Activated T-cell treated with anti-CD3 and anti-CD28 coated beads, Interleukin-2, amount 50 U/mL, for 4 hours (primary cell): ENCODE measurements around the gene PARN. TPM values are rescaled to one million over a fixed set of nuclear protein-coding genes. Genes with fewer than 3 reads are reported as not detected.
"Not testable (repeated sequence)": the region's sequence is repeated elsewhere in the genome, so short reads cannot be mapped to it uniquely, and the experiment has no call there.

Experiments
- ATAC-seq, 2 donors: fragments of 200-7000 bp; cut with Tn5 transposase; one replicate each; pipeline ENCODE4 v1.10.0; 2021
- DNase-seq: peaks from one replicate; pipeline ENCODE4 v3.0.0-alpha.2; 2020
- H3K27me3 Mint-ChIP-seq: one replicate; pipeline ENCODE4 v1.8.0; 2021; ENCODE audit warnings: low read depth, mixed read lengths
- H3K36me3 Mint-ChIP-seq: one replicate; pipeline ENCODE4 v1.8.0; 2022; ENCODE audit warnings: mixed read lengths; ENCODE audit not compliant: insufficient read depth
- H3K4me1 Mint-ChIP-seq: one replicate; pipeline ENCODE4 v1.8.0; 2021; ENCODE audit warnings: low read depth, mixed read lengths
- H3K4me3 Mint-ChIP-seq: one replicate; pipeline ENCODE4 v1.8.0; 2021; ENCODE audit warnings: mild to moderate bottlenecking, moderate library complexity, mixed read lengths
- H3K9me3 Mint-ChIP-seq: one replicate; pipeline ENCODE4 v1.8.0; 2021; ENCODE audit warnings: mixed read lengths
- total RNA-seq, 3 donors: library from RNA; stranded (reverse); gene quantifications; one replicate each; pipeline ENCODE4 v1.2.1, GENCODE V29; 2021

Gene PARN
- total RNA-seq, 3 donors from 2014 or later = 45.0 to 52.8 (median 47.3) TPM

GRCh38 chr16:14405611-14406537 is 224.2 kb downstream of the PARN start:
- DNase-seq = no peak
- Mint-ChIP-seq H3K4me1 (no peaks in the 10 kb centered on the region), H3K36me3 (no peaks in the 10 kb centered on the region)

GRCh38 chr16:14403001-14403389 is 227.1 kb downstream of the PARN start:
- not testable (repeated sequence) for H3K36me3 Mint-ChIP-seq, H3K4me3 Mint-ChIP-seq, H3K9me3 Mint-ChIP-seq, H3K27me3 Mint-ChIP-seq, H3K4me1 Mint-ChIP-seq, ATAC-seq, DNase-seq

More at GRCh38 chr16:14405611-14406537, 224.2 kb downstream of the PARN start:
- Mint-ChIP-seq H3K4me3 (no peak overlapping the region), H3K27me3 (no peaks in the 10 kb centered on the region), H3K9me3 (no peaks in the 10 kb centered on the region)
- ATAC-seq = peak; percentile 43 to 46

GRCh38 chr16:14402114-14403000 is 227.7 kb downstream of the PARN start:
- DNase-seq, H3K9me3 Mint-ChIP-seq, H3K4me3 Mint-ChIP-seq, H3K4me1 Mint-ChIP-seq, ATAC-seq, H3K36me3 Mint-ChIP-seq, H3K27me3 Mint-ChIP-seq: not testable (repeated sequence)

GRCh38 chr16:14401711-14402061 is 228.4 kb downstream of the PARN start:
- ATAC-seq, H3K4me1 Mint-ChIP-seq, H3K4me3 Mint-ChIP-seq, H3K9me3 Mint-ChIP-seq, DNase-seq, H3K36me3 Mint-ChIP-seq, H3K27me3 Mint-ChIP-seq: not testable (repeated sequence)

- not testable (repeated sequence) for ATAC-seq, H3K4me3 Mint-ChIP-seq, H3K27me3 Mint-ChIP-seq, H3K4me1 Mint-ChIP-seq, DNase-seq, H3K36me3 Mint-ChIP-seq, H3K9me3 Mint-ChIP-seq
Observed at GRCh38 chr16:14400978-14401710, 228.9 kb downstream of the PARN start.

- ATAC-seq = no peak
- peaks cover 2% of the 10 kb centered on the region for H3K27me3 Mint-ChIP-seq
- H3K4me1 Mint-ChIP-seq = no peaks in the 10 kb centered on the region
- H3K9me3 Mint-ChIP-seq = no peaks in the 10 kb centered on the region
- no peaks in the 10 kb centered on the region for H3K36me3 Mint-ChIP-seq
- H3K4me3 Mint-ChIP-seq = no peak overlapping the region
- DNase-seq = no peak
Observed at GRCh38 chr16:14400285-14400977, 229.6 kb downstream of the PARN start.

- Mint-ChIP-seq H3K4me1 (no peaks in the 10 kb centered on the region), H3K36me3 (no peaks in the 10 kb centered on the region), H3K27me3 (peaks cover 2% of the 10 kb centered on the region), H3K9me3 (no peaks in the 10 kb centered on the region), H3K4me3 (no peak overlapping the region)
- DNase-seq = no peak
- no peak for ATAC-seq
Observed at GRCh38 chr16:14399378-14400284, 230.4 kb downstream of the PARN start.

GRCh38 chr16:14398014-14398717 is 231.9 kb downstream of the PARN start:
- Mint-ChIP-seq H3K4me1 (no peaks in the 10 kb centered on the region), H3K9me3 (no peaks in the 10 kb centered on the region), H3K4me3 (no peak overlapping the region), H3K27me3 (peaks cover 2% of the 10 kb centered on the region), H3K36me3 (no peaks in the 10 kb centered on the region)
- no peak for DNase-seq
- no peak for ATAC-seq

- H3K9me3 Mint-ChIP-seq, ATAC-seq, H3K36me3 Mint-ChIP-seq, H3K4me1 Mint-ChIP-seq, H3K27me3 Mint-ChIP-seq, H3K4me3 Mint-ChIP-seq, DNase-seq: not testable (repeated sequence)
Observed at GRCh38 chr16:14395710-14396304, 234.3 kb downstream of the PARN start.

GRCh38 chr16:14394834-14395233 is 235.2 kb downstream of the PARN start:
- H3K4me3 Mint-ChIP-seq = no peak overlapping the region
- ATAC-seq (no peak), DNase-seq (no peak)
- H3K36me3 Mint-ChIP-seq = no peaks in the 10 kb centered on the region
- H3K4me1 Mint-ChIP-seq = no peaks in the 10 kb centered on the region
- no peaks in the 10 kb centered on the region for H3K9me3 Mint-ChIP-seq
- H3K27me3 Mint-ChIP-seq = peaks cover under 1% of the 10 kb centered on the region

- Mint-ChIP-seq H3K4me1 (no peaks in the 10 kb centered on the region), H3K36me3 (no peaks in the 10 kb centered on the region), H3K27me3 (no peaks in the 10 kb centered on the region), H3K9me3 (no peaks in the 10 kb centered on the region), H3K4me3 (no peak overlapping the region)
- no peak for DNase-seq
- ATAC-seq = no peak
Observed at GRCh38 chr16:14392960-14393359, 237.1 kb downstream of the PARN start.

GRCh38 chr16:14389359-14389758 is 240.7 kb downstream of the PARN start:
- no peak for DNase-seq
- Mint-ChIP-seq H3K9me3 (no peaks in the 10 kb centered on the region), H3K4me3 (no peak overlapping the region), H3K27me3 (no peaks in the 10 kb centered on the region), H3K36me3 (no peaks in the 10 kb centered on the region), H3K4me1 (no peaks in the 10 kb centered on the region)
- no peak for ATAC-seq
